Inflammatory macrophage (primary cell): Measurements from ENCODE around the gene GDPD5.

Experiments
- DNase-seq, 2 donors: peaks; one replicate each; pipeline ENCODE4 v3.0.0-alpha.2; 2020 to 2022

The GDPD5 gene

DNA sequence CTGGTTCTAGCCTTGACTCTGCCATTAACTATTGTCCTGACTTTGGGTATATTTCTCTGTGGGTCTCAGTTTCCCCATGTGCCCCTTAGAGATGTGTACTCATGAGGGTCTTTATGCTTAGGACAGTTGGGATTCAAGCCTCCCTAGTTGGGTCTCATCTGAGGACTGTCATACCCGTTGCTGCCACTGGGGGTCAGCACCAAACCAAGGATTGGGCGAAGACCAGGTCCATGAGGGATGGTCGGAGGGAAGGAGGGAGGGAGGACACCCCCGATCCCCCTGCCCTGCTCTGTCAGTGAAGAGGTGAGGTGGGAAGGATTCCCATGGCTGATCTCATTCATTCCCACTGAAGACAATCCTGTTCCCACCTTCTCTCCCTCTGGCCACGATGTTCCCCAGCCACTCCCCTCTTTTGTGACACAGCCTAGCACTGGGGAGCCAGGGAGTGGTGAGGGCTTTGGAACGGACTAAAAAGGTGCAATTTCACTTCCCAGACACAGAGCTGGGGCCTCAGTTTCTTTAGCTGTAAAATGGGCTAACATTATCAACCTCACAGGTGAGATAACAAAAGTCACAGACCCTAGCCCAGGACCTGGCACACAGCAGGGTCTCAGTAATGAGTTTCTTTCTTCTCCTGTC, 80.3 kb downstream of the GDPD5 start:
- peak; percentile 60 to 67 for DNase-seq

DNA sequence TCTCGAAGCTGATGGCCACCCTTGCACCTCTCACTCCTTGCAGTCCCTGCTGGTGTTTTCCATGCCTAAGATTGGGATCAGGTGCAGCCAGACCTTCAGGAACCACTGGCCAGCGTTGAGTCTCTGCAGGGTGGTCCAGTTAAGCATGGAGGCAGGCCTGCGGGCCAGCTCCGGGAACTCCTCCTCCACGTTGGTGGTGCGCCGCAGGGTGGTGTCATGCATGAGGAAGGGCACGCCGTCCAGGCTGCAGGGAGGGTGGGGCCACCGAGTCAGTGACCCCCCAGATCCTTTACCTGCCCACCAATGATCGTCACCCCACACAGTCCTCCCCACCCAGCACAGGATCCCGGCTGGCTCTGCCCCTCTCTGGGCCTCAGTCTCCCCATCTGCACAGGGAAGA, 82.7 kb downstream of the GDPD5 start:
- no peak for DNase-seq

DNA sequence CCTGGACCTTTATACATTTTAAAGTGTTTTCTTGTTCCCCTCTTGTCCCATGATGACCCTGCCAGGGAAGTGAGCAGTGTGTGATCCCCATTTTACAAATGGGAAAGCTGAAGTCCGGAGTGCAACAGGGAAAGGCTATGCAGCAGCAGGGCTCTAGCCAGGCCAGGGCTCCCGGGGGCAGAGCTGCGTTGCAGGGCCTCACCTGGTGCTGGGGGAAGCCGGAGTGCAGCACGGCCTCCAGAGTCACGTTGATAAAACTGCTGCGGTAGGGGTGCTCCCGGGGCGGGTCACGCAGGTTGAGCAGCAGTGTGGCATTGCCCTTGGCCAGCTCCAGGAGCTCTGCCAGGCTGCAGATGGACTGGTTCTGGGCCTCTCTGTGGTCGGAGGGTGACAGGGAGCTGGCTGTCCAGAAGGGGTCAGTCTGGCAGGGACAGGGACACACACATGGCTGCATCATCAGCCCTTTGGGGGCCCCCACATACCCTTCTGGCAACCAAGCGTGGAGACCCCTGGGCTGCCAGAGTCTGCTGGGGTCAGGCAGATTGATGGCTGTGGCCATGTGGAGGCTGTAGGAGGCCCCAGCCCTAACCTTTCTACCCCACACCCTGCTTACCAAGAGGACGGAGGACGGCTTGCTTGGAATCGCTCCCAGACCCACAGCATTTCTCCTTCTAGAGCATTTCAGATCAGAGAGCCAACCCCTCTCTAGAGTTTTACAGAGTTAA, 83.4 kb downstream of the GDPD5 start:
- no peak for DNase-seq

DNA sequence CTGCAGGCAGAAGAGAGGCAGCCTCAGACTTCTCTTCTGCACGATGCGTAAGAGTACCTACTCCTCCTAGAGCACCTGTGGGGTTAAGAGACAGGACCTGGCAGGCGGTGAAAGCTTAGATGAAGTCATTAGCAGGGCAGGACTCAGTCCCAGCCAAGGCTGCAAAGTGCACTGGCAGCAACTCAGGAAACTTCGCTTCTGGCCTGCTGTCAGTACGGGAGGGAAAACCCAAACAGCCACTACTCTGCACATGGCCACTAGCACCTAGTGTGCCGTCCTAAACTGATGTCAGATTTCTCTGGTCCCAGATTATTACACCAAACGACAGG, 84.0 kb downstream of the GDPD5 start:
- DNase-seq: no peak

DNA sequence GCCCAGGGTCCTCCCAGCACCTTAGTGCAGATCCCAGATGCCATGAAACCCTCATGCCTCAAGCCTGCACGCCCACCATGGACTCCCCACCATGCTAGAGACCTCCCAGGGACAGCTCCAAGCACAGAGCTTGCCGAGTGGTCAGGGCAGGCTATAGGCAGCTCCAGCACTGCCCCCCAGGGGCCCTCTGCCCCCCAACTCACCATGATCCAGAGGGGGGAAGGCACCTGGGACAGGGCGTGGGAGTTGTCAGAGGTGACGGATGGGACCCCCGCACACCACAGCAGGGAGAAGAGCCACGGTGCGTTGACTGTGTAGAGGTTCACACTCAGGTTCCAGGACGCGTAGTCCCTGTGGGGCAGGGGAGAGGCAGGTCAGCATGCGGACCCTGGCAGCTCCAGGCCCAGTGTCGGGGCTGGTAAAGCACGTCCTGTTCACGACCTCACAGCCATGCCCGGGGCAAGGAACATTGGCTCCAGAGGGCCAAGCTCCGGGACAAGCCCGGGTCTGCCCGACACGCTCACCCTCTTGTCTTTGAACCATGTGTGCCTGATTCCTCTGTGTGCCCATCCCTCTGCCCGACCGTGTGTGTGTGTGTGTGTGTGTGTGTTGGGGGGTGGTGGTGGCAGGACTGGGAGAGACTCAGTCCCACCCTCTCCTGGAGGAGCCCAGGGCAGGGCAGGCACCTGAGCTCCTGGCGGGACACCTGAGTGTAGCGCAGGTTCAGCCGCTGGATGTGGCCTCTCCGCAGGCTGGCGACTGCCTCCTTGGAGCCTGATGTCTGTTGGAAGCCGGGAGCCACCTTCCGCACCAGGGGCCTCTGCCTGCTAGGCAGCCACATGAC, 84.6 kb downstream of the GDPD5 start:
- DNase-seq: no peak

DNA sequence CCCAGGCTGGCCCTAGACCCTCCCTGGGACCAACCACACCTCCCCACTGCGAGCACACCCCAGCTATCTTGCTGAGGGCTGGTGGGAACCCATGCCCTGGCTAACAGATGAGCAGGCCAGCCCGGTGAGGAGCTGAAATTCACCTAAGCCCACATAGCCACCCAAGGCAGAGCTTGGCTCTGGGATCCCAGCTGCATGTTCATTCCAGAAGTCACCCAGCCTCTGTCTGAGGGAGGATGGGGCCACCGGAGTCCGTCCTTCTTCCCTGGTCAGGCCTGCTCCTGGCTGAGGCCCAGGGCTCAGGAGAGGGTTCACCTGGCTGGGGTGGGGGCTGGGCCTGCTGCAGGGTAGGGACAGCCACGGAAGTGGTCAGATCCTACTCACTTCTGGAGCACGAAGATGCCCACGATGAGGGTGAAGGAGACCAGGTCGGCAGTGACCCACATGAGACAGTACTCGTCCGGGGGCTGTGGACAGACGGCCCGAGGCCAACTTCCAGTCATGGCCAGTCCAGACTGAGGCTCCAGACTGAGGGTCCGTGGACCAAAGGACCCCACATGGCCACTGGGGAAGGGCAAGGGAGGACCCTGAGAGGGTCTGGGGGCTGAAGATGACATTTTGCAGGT, 86.1 kb downstream of the GDPD5 start:
- no peak for DNase-seq

DNA sequence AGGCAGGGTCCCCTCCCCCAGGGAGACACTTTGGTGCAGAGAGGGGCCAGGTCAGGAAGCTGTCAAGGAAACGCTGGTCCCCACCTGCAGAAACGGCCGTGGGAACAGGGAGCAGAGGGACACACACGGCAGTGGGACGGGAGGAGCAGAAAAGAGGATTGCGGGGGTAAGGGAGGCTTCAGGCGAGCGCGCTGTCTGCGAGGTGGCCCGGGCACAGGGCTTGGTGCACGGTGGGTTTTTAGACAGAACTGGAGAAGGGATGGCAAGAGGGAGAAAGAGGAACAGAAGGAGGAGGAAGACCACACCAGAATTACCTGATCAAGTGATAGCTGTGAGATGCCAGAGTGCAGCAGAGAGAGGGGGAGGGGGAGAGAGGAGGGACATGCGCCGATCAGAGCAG, 86.7 kb downstream of the GDPD5 start:
- DNase-seq: no peak

DNA sequence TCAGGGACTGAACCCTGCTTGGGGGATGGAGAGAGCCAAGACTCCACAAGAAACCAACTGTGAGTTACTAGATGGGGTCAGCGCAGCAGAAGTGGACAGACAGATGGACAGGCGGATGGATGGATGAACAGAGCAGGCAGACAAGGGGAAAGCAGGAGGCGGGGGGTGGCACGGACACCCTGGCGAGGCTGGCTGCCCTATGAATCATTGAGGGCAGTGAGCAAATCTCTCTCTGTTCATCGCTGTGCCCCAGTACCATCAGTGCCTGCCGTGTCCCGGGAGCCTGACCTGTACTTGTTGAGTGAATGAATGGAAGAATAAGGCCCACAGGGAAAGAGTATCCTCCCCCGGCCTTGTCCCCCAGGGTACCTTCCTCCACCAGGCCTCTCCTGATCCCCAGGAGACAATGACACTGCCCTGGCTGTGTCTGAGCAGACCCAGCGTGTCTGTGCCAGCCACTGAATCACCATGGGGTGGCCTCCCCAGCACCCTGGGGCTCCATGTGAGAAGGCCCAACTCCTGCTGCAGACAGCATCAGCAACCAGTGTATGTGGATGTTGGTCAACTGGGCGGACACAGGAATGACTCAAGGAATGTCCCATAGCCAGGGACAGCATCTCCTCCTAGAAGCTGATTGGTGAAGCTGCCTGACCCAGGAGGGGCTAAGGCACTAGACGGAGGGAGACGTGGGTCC, 87.6 kb downstream of the GDPD5 start:
- DNase-seq: no peak

DNA sequence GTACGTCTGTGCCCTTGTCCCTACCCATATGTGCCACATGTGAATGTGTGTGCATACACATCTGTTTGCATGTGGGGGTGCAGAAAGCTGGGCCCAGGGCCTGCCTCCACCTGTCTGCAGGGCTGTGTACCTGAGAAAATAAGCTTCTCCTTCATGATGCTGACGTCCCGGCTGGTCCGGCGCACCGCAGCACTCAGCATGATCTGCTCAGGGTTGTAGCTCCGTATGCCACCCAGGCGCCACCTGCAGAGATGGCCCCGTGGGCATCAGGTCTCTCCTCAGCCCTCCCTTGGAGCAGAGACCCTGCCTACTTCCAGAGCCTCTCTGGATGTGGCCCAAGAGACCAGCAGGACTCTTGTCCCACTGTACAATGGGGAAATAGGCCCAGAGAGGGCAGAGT, 88.9 kb downstream of the GDPD5 start:
- DNase-seq: no peak

DNA sequence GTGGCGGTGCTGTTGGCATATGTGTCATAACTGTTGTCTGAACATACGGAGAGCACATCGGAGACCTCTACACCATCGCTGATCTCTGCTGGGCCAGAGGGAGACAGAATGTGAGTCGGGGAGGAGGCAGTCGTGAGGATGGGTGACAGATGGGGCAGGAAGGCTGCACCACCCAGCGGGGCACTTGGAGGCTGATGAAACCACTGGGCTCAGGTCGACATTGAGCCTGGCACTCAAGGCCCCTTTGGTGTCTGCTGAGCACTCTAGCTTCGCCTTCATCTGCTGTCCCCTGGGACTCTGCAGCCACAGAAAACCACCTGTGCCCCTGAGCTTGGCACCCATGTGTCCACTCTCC, 90.2 kb downstream of the GDPD5 start:
- DNase-seq: no peak

DNA sequence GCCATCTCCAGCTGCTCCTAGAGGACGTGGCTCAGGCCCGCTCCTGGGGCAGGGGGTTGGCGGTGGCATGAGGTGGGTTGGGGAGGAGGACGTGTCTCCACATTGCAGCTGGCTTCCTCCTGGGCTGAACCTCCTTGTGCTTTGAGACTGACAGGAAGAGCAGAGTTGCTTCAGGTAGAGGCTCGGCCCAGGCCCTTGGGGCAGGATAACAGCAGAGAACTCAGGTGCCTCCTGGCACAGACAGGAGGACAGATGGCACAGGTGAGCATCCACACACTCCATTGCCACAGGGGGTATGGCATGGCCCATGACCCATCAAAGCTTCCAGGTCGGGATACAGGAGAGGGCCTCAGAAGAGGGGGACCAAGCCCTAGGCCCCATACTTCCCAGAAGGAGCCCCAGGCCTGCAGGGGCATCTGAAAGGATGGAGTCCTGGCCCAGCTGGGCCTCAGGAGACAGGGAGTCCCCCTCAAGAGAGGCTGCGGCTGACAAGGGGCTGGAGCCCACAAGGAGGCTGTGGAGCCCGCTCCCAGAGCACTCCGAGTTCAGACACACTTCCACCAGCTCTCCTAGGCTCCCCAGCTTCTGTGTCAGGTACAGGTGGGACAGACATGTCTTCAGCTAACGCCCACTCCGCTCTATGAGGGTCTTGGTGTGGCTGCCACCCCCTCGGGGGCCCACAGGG, 90.7 kb downstream of the GDPD5 start:
- DNase-seq: no peak

DNA sequence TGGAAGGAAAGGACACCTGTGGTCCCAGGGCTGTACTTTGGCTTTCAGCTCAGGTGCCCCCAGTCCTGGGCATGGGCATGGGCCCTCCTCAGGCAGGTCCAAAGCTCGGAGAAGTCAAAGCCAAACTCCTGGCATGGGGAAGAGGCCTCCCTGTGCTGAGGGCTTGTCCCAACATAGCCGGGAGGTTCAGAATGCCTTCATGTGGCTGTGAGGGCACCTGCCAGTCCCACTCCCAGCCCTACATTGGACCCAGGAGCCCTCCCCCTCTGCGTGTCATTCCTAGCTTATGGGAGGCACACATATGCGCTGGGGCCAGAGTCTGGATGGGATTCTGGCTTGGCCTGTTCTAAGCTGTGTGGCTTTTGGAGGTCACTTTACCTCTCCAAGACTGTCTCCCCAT, 91.7 kb downstream of the GDPD5 start:
- DNase-seq: no peak

DNA sequence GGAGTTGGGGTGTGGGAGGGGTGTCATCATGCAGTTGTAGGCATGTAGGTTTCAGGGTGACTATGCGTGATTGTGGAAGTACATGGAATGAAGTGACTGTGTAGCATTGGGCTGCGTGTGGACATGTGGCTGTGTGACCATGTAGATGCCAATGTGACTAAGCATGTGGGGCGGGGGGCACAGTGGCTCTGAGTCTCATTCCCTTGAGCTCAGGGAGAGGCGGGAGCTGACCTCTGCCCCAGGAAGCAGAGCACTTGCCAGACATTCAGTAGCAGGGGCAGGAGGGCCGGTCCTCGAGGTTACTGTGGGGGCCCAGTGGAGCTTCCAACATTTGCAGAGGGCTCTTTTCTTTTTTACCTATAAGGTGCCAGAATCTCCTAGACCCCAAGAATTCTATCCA, 92.3 kb downstream of the GDPD5 start:
- DNase-seq: no peak

DNA sequence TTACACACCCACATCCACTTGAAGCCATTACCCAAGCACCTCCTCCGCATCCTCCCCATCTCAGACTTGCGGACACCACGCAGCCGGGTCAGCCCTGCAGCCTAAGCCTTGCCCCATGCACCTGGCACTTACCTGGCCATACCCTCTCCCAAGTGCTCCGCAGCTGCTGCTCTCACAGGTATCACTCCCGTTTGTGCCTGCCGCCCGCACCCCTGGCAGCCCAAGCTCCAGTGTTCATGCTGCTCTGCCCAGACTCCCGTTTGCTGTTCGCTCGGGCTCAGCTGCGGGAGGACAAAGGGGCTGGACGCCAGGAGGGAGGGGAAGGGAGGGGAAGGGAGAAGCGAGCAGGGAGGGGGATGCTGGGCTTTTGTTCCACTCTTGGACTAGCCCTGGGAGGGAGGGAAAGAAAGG, 92.8 kb downstream of the GDPD5 start, which contains the start of gene KLHL35:
KLHL35 (minus strand) TSS at position 293 of the 411 bp plus-strand sequence. CDS start 2,574 bp downstream, outside the sequence.
- no peak for DNase-seq

DNA sequence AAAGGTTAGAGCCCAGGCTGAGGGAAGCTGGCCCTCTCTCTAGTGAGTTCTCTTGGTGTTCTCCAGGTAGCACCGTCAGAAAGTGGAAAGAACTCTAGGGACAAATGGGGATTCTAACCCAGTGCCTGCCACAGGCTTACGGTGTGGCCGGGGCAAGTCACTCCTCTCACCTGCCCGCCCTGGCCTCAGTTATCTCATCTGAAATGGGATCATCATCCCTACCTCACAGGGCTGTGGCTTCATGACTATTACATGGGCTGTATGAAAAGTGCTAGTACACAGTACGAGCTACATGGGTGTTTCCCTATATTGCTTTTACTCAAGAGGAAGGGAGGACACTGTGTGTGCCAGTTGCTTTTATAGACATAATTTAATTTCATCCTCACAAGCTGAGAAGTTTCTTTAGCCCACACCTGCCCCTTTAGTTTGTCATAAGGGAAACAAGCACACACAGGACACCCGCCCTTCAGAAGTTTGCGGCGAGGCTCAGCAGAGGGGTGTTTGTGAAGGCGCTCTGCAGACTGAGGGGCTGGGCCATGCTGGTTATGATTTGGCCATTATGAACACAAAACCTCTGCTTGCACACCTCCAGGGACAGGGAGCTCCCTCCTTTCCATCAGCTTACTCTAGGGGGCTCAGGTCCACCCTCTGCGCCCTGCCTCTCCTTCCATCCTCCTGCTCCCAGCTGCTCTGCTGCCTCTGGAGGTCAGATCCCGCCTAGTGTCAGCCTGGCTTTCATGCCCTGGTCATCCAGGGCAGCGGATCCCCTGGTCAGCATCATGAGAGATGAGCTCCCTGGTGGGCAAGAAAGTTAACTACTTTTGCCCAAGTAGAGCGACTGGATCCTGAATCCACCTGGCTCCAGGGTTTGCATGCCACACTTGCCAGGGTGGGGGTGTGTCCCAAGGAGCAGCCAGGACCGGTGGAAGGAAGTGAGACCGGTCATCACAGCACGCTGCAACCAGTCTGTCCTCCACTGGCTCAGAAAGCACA, 93.9 kb downstream of the GDPD5 start:
- no peak for DNase-seq

DNA sequence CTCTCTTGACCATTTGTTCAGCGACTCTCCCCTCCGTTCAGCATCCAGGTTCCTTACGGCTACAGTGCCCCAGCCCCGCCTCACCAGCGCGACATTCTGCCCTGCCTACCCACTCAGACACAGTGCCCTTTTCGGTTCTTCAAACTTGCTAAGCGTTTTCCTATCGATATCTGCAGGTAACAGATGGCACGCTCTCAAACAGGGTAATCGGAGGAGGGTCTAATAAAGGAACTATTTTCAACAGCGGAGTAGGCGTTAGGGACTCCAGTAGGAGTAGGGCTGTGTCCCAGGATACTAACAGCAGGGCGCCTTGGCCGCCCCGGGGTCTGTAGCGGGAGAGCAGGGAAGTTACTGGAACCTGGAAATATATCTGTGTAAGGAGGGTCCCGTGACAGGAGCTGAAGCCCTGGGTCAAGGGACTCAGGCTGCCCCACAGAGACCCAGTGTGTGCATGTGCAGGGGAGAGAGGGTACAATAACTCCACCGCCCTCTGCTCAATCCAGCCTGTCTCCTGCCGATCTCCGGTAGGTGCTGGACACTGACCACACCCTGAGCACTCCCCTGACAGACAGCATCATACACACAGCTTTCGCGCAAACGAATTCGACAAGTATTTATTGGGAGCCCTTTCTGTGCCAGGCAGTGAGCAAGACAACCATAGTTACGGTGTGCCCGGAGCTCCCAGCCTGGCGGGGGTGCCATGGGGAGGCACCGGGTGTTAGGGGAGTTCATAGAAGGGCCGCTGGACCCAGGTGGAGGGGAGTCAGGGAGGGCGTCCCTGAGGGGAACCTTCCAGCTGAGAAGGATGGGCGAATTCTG, 94.8 kb downstream of the GDPD5 start:
- DNase-seq: no peak

DNA sequence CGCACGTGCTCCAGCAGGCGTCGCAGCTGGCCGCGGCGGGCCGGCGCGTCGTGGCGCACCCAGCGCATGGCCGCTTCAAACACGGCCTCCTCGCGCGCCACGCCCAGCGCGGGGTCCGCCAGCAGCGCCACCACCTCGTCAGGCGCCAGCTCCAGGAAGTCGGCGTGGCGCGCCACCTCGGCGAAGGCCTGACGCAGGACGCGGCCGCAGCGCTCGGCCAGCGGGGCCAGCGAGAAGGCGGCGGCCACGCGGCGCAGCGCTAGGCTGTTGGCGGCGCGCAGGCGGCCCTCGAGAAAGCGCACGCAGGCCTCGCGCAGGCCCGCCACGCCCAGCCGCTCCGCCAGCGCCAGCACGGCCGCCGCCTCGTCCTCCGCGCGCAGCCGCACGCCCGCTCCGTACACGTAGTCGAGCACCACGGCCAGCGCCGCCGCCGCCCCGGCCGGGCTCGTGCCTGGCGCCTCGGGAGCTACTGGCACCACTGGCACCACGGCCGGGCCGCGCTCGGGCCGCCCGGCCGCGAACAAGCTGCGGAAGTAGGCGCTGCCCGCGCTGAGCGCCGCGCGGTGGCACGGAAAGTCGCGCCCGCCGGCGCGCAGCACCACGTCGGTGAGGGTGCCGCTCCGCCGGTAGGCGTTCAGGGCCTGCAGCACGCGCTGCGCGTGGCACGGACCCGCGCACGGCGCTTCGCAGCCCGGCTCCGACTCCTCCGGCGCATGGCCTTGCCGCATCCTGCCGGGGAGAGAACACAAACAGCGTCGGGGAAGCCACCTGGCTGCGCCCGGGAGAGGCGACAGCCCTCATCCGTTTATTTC, 95.6 kb downstream of the GDPD5 start:
- DNase-seq: peak; percentile 77 to 89

DNA sequence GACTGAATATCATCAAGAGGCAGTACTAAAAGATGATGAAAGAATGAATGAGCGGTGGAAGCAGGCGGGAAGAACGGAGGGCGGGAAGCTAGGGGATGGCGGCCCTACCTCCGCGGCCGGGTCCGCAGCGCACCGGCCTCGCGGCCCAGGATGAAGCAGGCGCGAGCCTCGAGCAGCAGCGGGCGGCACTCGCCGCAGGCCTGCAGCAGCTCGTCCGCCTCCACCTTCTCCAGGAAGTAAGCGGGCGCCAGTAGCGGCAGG, 96.2 kb downstream of the GDPD5 start:
- no peak for DNase-seq

DNA sequence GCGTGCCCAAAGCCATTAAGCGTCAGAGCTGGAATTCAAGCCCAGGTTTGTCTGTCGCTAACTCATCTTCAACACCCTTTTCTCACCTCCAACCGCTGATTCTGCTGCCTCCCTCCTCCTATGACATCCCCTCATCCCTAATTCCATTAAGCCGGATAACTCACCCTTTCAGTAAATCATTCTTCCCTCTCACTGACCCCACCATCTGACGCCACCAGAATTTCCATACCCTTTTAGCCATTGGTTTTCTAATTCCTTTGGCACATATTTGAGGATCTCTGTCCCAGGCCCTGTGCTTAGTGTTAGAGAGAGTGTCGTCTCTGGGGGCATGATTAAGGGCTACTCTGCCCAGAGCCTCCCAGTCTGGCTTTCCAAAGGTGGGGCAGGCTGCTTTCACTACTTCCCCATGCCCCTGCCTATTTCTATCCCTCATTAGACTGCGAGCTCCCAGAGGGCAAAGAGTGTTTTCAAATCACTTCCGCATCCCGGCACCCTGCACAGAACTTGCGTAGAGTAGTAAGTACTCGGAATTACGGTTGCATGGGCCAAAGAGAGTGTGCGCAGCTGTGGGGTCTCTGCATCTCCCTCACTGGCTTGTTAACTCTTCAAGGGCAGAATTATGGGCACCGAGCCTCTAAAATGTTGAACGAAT, 96.6 kb downstream of the GDPD5 start:
- DNase-seq: no peak
